Caki2 (cell line): ENCODE measurements around the gene DMRTB1. TPM values are rescaled to one million over a fixed set of nuclear protein-coding genes. Genes with fewer than 3 reads are reported as not detected.

Experiments
- DNase-seq: peaks from one replicate; pipeline ENCODE4 v3.0.0-alpha.2; 2015; ENCODE audit warnings: low read depth
- in situ Hi-C: cut with HindIII; loops from 2 replicates; pipeline ENCODE4 v1.10.0; 2016; ENCODE audit warnings: low sequenced_read_pairs, low pct_unique_long_range_greater_than_20kb, mixed read lengths
- total RNA-seq: library from RNA; depleted of rRNA; stranded (reverse); fragments of >200 nt; shearing (Covaris generic); gene quantifications from 2 replicates; pipeline ENCODE4 v1.2.3, GENCODE V29; 2014; ENCODE audit warnings: low replicate concordance; rRNA removed

DMRTB1 gene
- total RNA-seq, 1 experiment from 2014 or later = not detected

- DNase-seq = no peak
- in situ Hi-C loops = no loop called here
Measured at GRCh38 chr1:53514436-53514835, 55.2 kb downstream of the DMRTB1 start.

DNA sequence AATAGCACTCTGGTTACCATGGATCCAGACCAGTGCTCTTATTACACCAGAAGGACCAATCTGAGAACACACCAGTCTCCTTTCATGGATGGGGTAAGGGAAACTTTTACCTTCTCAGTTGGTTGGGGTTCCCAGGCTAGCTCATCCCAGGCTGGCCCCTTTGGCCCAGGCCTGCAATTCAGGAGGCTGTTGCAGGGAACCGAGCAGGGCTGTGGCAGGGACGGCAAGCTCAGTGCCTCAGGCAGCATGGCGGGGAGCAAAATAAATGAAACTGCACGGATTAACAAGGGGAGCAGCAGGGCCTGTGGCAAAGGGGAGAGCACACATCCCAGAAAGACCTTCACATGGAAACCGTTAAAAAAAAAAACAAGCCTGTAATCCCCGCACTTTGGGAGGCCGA is 57.0 kb downstream of the DMRTB1 start:
- in situ Hi-C loops = no loop called here
- DNase-seq = no peak

Other genes with a start within 250 kb of the DMRTB1 start
- 52.8 and 57.8 TPM in 2 replicates for gene CZIB, start 238.8 kb upstream of the DMRTB1 start, total RNA-seq
- gene MAGOH, start 220.9 kb upstream of the DMRTB1 start, total RNA-seq = 33.9 and 55.8 TPM in 2 replicates
- 23.9 and 43.5 TPM in 2 replicates for gene LRP8, start 131.3 kb upstream of the DMRTB1 start, total RNA-seq